H9 (cell line): Measurements from ENCODE around the gene ATP8A2. TPM values are rescaled to one million over a fixed set of nuclear protein-coding genes. Genes with fewer than 3 reads are reported as not detected.

Experiments used
- DNase-seq: peaks from one replicate; pipeline ENCODE4 v3.0.0-alpha.2; 2017
- H2AFZ ChIP-seq: one replicate; pipeline ENCODE4 v1.6.1; 2013; ENCODE audit warnings: mild to moderate bottlenecking, low read length, control low read depth, moderate library complexity
- H2AK5ac ChIP-seq: 2 replicates; pipeline ENCODE4 v1.6.1; 2013; ENCODE audit warnings: low read length, control low read depth, mixed read lengths; ENCODE audit not compliant: insufficient read length
- H2BK120ac ChIP-seq: one replicate; pipeline ENCODE4 v1.6.1; 2013; ENCODE audit warnings: low read depth, mild to moderate bottlenecking, low read length, control low read depth, inconsistent platforms; ENCODE audit not compliant: poor library complexity, severe bottlenecking
- H2BK12ac ChIP-seq: 2 replicates; pipeline ENCODE4 v1.6.1; 2013; ENCODE audit warnings: low read length, control low read depth, mixed read lengths, low read depth; ENCODE audit not compliant: insufficient read length
- H2BK15ac ChIP-seq: 2 replicates; pipeline ENCODE4 v1.6.1; 2013; ENCODE audit warnings: low read depth, low read length, control low read depth
- H2BK20ac ChIP-seq: one replicate; pipeline ENCODE4 v1.6.1; 2013; ENCODE audit warnings: low read depth, mild to moderate bottlenecking, low read length, control low read depth, inconsistent platforms; ENCODE audit not compliant: poor library complexity, severe bottlenecking
- H2BK5ac ChIP-seq: 2 replicates; pipeline ENCODE4 v1.6.1; 2013; ENCODE audit warnings: low read length, control low read depth, mixed read lengths; ENCODE audit not compliant: insufficient read length
- H3K14ac ChIP-seq: 2 replicates; pipeline ENCODE4 v1.6.1; 2013; ENCODE audit warnings: low read length, control low read depth; ENCODE audit not compliant: insufficient read depth
- H3K18ac ChIP-seq: 2 replicates; pipeline ENCODE4 v1.6.1; 2013; ENCODE audit warnings: low read depth, mild to moderate bottlenecking, mixed read lengths, low read length, control low read depth; ENCODE audit not compliant: insufficient read length
- H3K23ac ChIP-seq: 2 replicates; pipeline ENCODE4 v1.6.1; 2013; ENCODE audit warnings: low read length, control low read depth, mixed read lengths, low read depth; ENCODE audit not compliant: insufficient read length
- H3K23me2 ChIP-seq: 2 replicates; pipeline ENCODE4 v1.6.1; 2013; ENCODE audit warnings: low read depth, mild to moderate bottlenecking, mixed read lengths, low read length, control low read depth; ENCODE audit not compliant: insufficient read length, poor library complexity, severe bottlenecking
- H3K27ac ChIP-seq: 2 replicates; pipeline ENCODE4 v1.5.1; 2013; ENCODE audit warnings: low read length, control low read depth, mixed read lengths, low read depth; ENCODE audit not compliant: insufficient read length
- H3K27me3 ChIP-seq: 2 replicates; pipeline ENCODE4 v1.6.1; 2013; ENCODE audit warnings: low read length, control low read depth, inconsistent platforms; ENCODE audit not compliant: insufficient read depth
- H3K4ac ChIP-seq: 2 replicates; pipeline ENCODE4 v1.6.1; 2013; ENCODE audit warnings: low read depth, mild to moderate bottlenecking, control low read depth, inconsistent platforms, low read length, moderate library complexity
- H3K4me1 ChIP-seq: 2 replicates; pipeline ENCODE4 v1.6.1; 2013; ENCODE audit warnings: low read length, control low read depth, inconsistent platforms; ENCODE audit not compliant: insufficient read depth
- H3K4me2 ChIP-seq: 2 replicates; pipeline ENCODE4 v1.6.1; 2013; ENCODE audit warnings: low read length, control low read depth, mixed read lengths; ENCODE audit not compliant: insufficient read length, insufficient read depth
- H3K56ac ChIP-seq: 2 replicates; pipeline ENCODE4 v1.6.1; 2013; ENCODE audit warnings: low read depth, mild to moderate bottlenecking, mixed read lengths, low read length, control low read depth; ENCODE audit not compliant: insufficient read length
- H3K79me1 ChIP-seq: 2 replicates; pipeline ENCODE4 v1.6.1; 2013; ENCODE audit warnings: low read depth, mild to moderate bottlenecking, moderate library complexity, low read length, control low read depth, inconsistent platforms; ENCODE audit not compliant: insufficient read depth, poor library complexity, severe bottlenecking
- H3K79me2 ChIP-seq: 2 replicates; pipeline ENCODE4 v1.6.1; 2013; ENCODE audit warnings: low read length, control low read depth, inconsistent platforms; ENCODE audit not compliant: insufficient read depth
- H3K9ac ChIP-seq: 2 replicates; pipeline ENCODE4 v1.6.1; 2013; ENCODE audit warnings: low read length, control low read depth, mixed read lengths; ENCODE audit not compliant: insufficient read length; ENCODE audit errors: extremely low read depth
- H3K9me3 ChIP-seq: one replicate; pipeline ENCODE4 v1.6.1; 2013; ENCODE audit warnings: low read depth, low read length, inconsistent platforms; ENCODE audit not compliant: control insufficient read depth
- H3T11ph ChIP-seq: one replicate; pipeline ENCODE4 v1.6.1; 2013; ENCODE audit warnings: mild to moderate bottlenecking, low read length, control low read depth, inconsistent platforms
- H4K20me1 ChIP-seq: one replicate; pipeline ENCODE4 v1.6.1; 2013; ENCODE audit not compliant: control insufficient read depth, insufficient read length, insufficient read depth
- H4K5ac ChIP-seq: 2 replicates; pipeline ENCODE4 v1.6.1; 2013; ENCODE audit warnings: low read depth, mild to moderate bottlenecking, mixed read lengths, low read length, control low read depth; ENCODE audit not compliant: insufficient read length
- H4K8ac ChIP-seq: replicated peaks from 2 replicates; pipeline ENCODE4 v1.6.1; 2013; ENCODE audit warnings: low read length, control low read depth, mixed read lengths, low read depth; ENCODE audit not compliant: insufficient read length
- H4K91ac ChIP-seq: 2 replicates; pipeline ENCODE4 v1.6.1; 2013; ENCODE audit warnings: low read depth, mild to moderate bottlenecking, moderate library complexity, mixed read lengths, low read length, control low read depth; ENCODE audit not compliant: insufficient read length
- H3K27ac Mint-ChIP-seq, 3 experiments: 2 replicates in 2 of 3; 3 replicates in 1 of 3; pipeline ENCODE4 v1.8.0; 2020 to 2021; ENCODE audit warnings: mixed read lengths in 3 of 3, mild to moderate bottlenecking in 1 of 3, moderate library complexity in 1 of 3
- H3K27me3 Mint-ChIP-seq: 2 replicates; pipeline ENCODE4 v1.8.0; 2021; ENCODE audit warnings: low read depth, mild to moderate bottlenecking, moderate library complexity, mixed read lengths
- H3K36me3 Mint-ChIP-seq, 3 experiments: 2 replicates in 2 of 3; 3 replicates in 1 of 3; pipeline ENCODE4 v1.8.0; 2020 to 2021; ENCODE audit warnings: low read depth in 3 of 3, mixed read lengths in 3 of 3; ENCODE audit not compliant: insufficient read depth in 1 of 3
- H3K4me1 Mint-ChIP-seq, 2 experiments: 2 replicates each; pipeline ENCODE4 v1.8.0; 2020; ENCODE audit warnings: mixed read lengths in 2 of 2
- H3K4me3 Mint-ChIP-seq, 2 experiments: 2 replicates in 1 of 2; 3 replicates in 1 of 2; pipeline ENCODE4 v1.8.0; 2020 to 2021; ENCODE audit warnings: mild to moderate bottlenecking in 2 of 2, mixed read lengths in 2 of 2, moderate library complexity in 1 of 2
- H3K9me3 Mint-ChIP-seq, 2 experiments: 2 replicates in 1 of 2; 3 replicates in 1 of 2; pipeline ENCODE4 v1.8.0; 2020; ENCODE audit warnings: mild to moderate bottlenecking in 2 of 2, mixed read lengths in 2 of 2, moderate library complexity in 1 of 2
- CTCF ChIP-seq: fragments of 200-600 bp; sonication (generic); conservative IDR thresholded peaks from 3 replicates; pipeline ENCODE4 v1.8.0; 2021; ENCODE audit warnings: antibody characterized with exemption, mild to moderate bottlenecking
- WGBS: extraction: QIAGEN DNeasy Blood & Tissue Kit; methylation state at CpG from one replicate; pipeline ENCODE4 v1.1.7; 2013; ENCODE audit warnings: missing lambda C conversion rate, low lambda C conversion rate, mixed read lengths; ENCODE audit not compliant: insufficient read length; ENCODE audit errors: extremely low coverage; 5-methylcytosine and 5-hydroxymethylcytosine counted together
- total RNA-seq: library from RNA; stranded (reverse); gene quantifications from 2 replicates; pipeline ENCODE4 v1.2.1, GENCODE V29; 2021

Gene ATP8A2
- total RNA-seq, 1 experiment from 2014 or later: 18.2 TPM

- no peak overlapping the region for H3K27ac ChIP-seq
- no peak overlapping the region for H2BK120ac ChIP-seq
- no peaks in the 10 kb centered on the region for H3K79me1 ChIP-seq
- no peak overlapping the region for H2BK5ac ChIP-seq
- H2AFZ ChIP-seq: no peak overlapping the region
- no CpG with 5 or more reads among the region's 3 CpGs for whole genome bisulfite sequencing
- no peak overlapping the region for H3K9ac ChIP-seq
- peaks cover 6 to 14% of the 10 kb centered on the region in 2 experiments; a peak in 3 of 4 replicates for H3K4me1 Mint-ChIP-seq
- no peaks in the 10 kb centered on the region for H3K9me3 ChIP-seq
- H3K27me3 ChIP-seq: no peaks in the 10 kb centered on the region; the same call in 1 of the 2 replicates
- H3K23me2 ChIP-seq: peaks cover 4% of the 10 kb centered on the region
- H3K4me1 ChIP-seq: no peaks in the 10 kb centered on the region
- H3K14ac ChIP-seq: no peak overlapping the region
- H3K4me3 Mint-ChIP-seq: no peak overlapping the region
- no peaks in the 10 kb centered on the region for H3K79me2 ChIP-seq
- no peak overlapping the region for H3K18ac ChIP-seq
- DNase-seq: no peak
- no peak overlapping the region for H4K8ac ChIP-seq
- no peaks in the 10 kb centered on the region for H4K20me1 ChIP-seq
- no peak overlapping the region for H3K56ac ChIP-seq
- no peaks in the 10 kb centered on the region for H3K36me3 Mint-ChIP-seq
- no peak overlapping the region for H3K23ac ChIP-seq
- TF ChIP-seq CTCF: no peak
- H2BK20ac ChIP-seq: no peak overlapping the region
- H3K27ac Mint-ChIP-seq: no peak overlapping the region
- H3T11ph ChIP-seq: no peak overlapping the region
- no peak overlapping the region for H4K5ac ChIP-seq
- peaks cover 13% of the 10 kb centered on the region for H3K27me3 Mint-ChIP-seq
- H2AK5ac ChIP-seq: no peak overlapping the region
- H4K91ac ChIP-seq: no peak overlapping the region
- no peak overlapping the region for H3K4me2 ChIP-seq
- no peak overlapping the region for H2BK12ac ChIP-seq
- no peak overlapping the region for H3K4ac ChIP-seq
- no peaks in the 10 kb centered on the region for H3K9me3 Mint-ChIP-seq
- no peak overlapping the region for H2BK15ac ChIP-seq
Measured at GRCh38 chr13:25463496-25463895, 91.7 kb downstream of the ATP8A2 start.
